ENCODE data around the gene MRAP.

MRAP gene

GRCh38 chr21:32321480-32321879, 22.8 kb downstream of the MRAP start:
- DNase-seq (ENCODE audit: extremely low read depth in 1 of 2, low read depth in 1 of 2), result no peak

GRCh38 chr21:32322103-32322502, 23.4 kb downstream of the MRAP start:
- no peak for DNase-seq (ENCODE audit: extremely low read depth in 1 of 2, low read depth in 1 of 2)

GRCh38 chr21:32322676-32323075, 24.0 kb downstream of the MRAP start:
- DNase-seq (ENCODE audit: extremely low read depth in 1 of 2, low read depth in 1 of 2), result no peak

GRCh38 chr21:32325706-32326105, 27.1 kb downstream of the MRAP start:
- no peak for DNase-seq (ENCODE audit: extremely low read depth in 1 of 2, low read depth in 1 of 2)

GRCh38 chr21:32328595-32328994, 29.9 kb downstream of the MRAP start:
- no peak for DNase-seq (ENCODE audit: extremely low read depth in 1 of 2, low read depth in 1 of 2)

- DNase-seq (ENCODE audit: extremely low read depth in 1 of 2, low read depth in 1 of 2), result no peak
Measured at GRCh38 chr21:32329331-32329730, 30.7 kb downstream of the MRAP start.

GRCh38 chr21:32329776-32330175, 31.1 kb downstream of the MRAP start:
- no peak for DNase-seq (ENCODE audit: extremely low read depth in 1 of 2, low read depth in 1 of 2)

- no peak for DNase-seq (ENCODE audit: extremely low read depth in 1 of 2, low read depth in 1 of 2)
Measured at GRCh38 chr21:32330784-32331311, 32.2 kb downstream of the MRAP start.

GRCh38 chr21:32331444-32332305, 33.0 kb downstream of the MRAP start:
- no peak for DNase-seq (ENCODE audit: extremely low read depth in 1 of 2, low read depth in 1 of 2)

- DNase-seq (ENCODE audit: extremely low read depth in 1 of 2, low read depth in 1 of 2), result no peak
Measured at GRCh38 chr21:32332463-32332951, 33.9 kb downstream of the MRAP start.

- DNase-seq (ENCODE audit: extremely low read depth in 1 of 2, low read depth in 1 of 2), result no peak
Measured at GRCh38 chr21:32333953-32334673, 35.5 kb downstream of the MRAP start.

GRCh38 chr21:32334980-32335531, 36.4 kb downstream of the MRAP start:
- DNase-seq (ENCODE audit: extremely low read depth in 1 of 2, low read depth in 1 of 2), result no peak

- no peak for DNase-seq (ENCODE audit: extremely low read depth in 1 of 2, low read depth in 1 of 2)
Measured at GRCh38 chr21:32335601-32336575, 37.2 kb downstream of the MRAP start.

- no peak for DNase-seq (ENCODE audit: extremely low read depth in 1 of 2, low read depth in 1 of 2)
Measured at GRCh38 chr21:32336711-32337110, 38.1 kb downstream of the MRAP start.

GRCh38 chr21:32337206-32337605, 38.6 kb downstream of the MRAP start:
- no peak for DNase-seq (ENCODE audit: extremely low read depth in 1 of 2, low read depth in 1 of 2)

GRCh38 chr21:32338209-32338921, 39.7 kb downstream of the MRAP start:
- no peak for DNase-seq (ENCODE audit: extremely low read depth in 1 of 2, low read depth in 1 of 2)

- DNase-seq (ENCODE audit: extremely low read depth in 1 of 2, low read depth in 1 of 2), result no peak
Measured at GRCh38 chr21:32340863-32341848, 42.5 kb downstream of the MRAP start.

GRCh38 chr21:32346951-32347350, 48.3 kb downstream of the MRAP start:
- DNase-seq (ENCODE audit: extremely low read depth in 1 of 2, low read depth in 1 of 2), result no peak

All from activated CD8-positive, alpha-beta memory T cell treated with anti-CD3 and anti-CD28 coated beads for 1 hour (primary cell).